ENCODE data around the gene HSF2. TPM values are rescaled to one million over a fixed set of nuclear protein-coding genes. Genes with fewer than 3 reads are reported as not detected.

Gene HSF2
- 10 to 100 TPM in 3 of 6 donors, 1 to 10 TPM in 3; 6.2 to 15.5 (median 11.1) TPM for polyA plus RNA-seq (ENCODE audit: low read depth in 6 of 6)

- ATAC-seq (ENCODE audit: low read depth in 2 of 2) (peak; percentile 97 to 98), DNase-seq (peak; percentile 92)
- Mint-ChIP-seq H3K4me3 (peak within 1 kb of the TSS; percentile 89 to 99 (median 98)), H3K36me3 (no peaks in the 10 kb centered on the region), H3K27ac (peak within 1 kb of the TSS; percentile 79 to 96 (median 88)), H3K9me3 (no peaks in the 10 kb centered on the region), H3K27me3 (no peaks in the 10 kb centered on the region), H3K4me1 (peaks cover 12 to 23% (median 15%) of the 10 kb centered on the region in 3 donors)
Measured at GRCh38 chr6:122399348-122400120, at the start of gene HSF2. Gene HSF2, plus strand, starts transcription at chr6:122399652. Its CDS starts 86 bp downstream, at chr6:122399738.

GRCh38 chr6:122352981-122353664 lies 46.3 kb upstream of the HSF2 start:
- H3K27me3 Mint-ChIP-seq: peaks cover 14 to 26% (median 18%) of the 10 kb centered on the region in 3 donors
- no peak for DNase-seq
- H3K4me3 Mint-ChIP-seq: no peak overlapping the region
- no peak for ATAC-seq (ENCODE audit: low read depth in 2 of 2)
- no peaks in the 10 kb centered on the region for H3K36me3 Mint-ChIP-seq
- H3K4me1 Mint-ChIP-seq: no peaks in the 10 kb centered on the region
- peaks cover 0 to 2% (median 0%) of the 10 kb centered on the region in 7 donors for H3K9me3 Mint-ChIP-seq
- H3K27ac Mint-ChIP-seq: no peak overlapping the region

GRCh38 chr6:122360809-122361208 lies 38.6 kb upstream of the HSF2 start:
- H3K27me3 Mint-ChIP-seq: peaks cover 0 to 14% (median 11%) of the 10 kb centered on the region in 3 donors
- no peak for DNase-seq
- H3K4me3 Mint-ChIP-seq: no peak overlapping the region
- H3K27ac Mint-ChIP-seq: no peak overlapping the region
- H3K36me3 Mint-ChIP-seq: no peaks in the 10 kb centered on the region
- ATAC-seq (ENCODE audit: low read depth in 2 of 2): no peak
- H3K9me3 Mint-ChIP-seq: no peaks in the 10 kb centered on the region
- no peaks in the 10 kb centered on the region for H3K4me1 Mint-ChIP-seq

- ATAC-seq (ENCODE audit: low read depth in 2 of 2) (no peak), DNase-seq (no peak)
- Mint-ChIP-seq H3K4me3 (no peak overlapping the region), H3K27ac (no peak overlapping the region), H3K36me3 (no peaks in the 10 kb centered on the region), H3K4me1 (no peaks in the 10 kb centered on the region), H3K27me3 (peaks cover 0 to 11% (median 10%) of the 10 kb centered on the region in 3 donors), H3K9me3 (no peaks in the 10 kb centered on the region)
Measured at GRCh38 chr6:122361314-122361979, 38.0 kb upstream of the HSF2 start.

- H3K27ac Mint-ChIP-seq: no peak overlapping the region
- ATAC-seq (ENCODE audit: low read depth in 2 of 2): no peak
- no peak for DNase-seq
- no peaks in the 10 kb centered on the region for H3K4me1 Mint-ChIP-seq
- H3K4me3 Mint-ChIP-seq: no peak overlapping the region
- no peaks in the 10 kb centered on the region for H3K36me3 Mint-ChIP-seq
- no peaks in the 10 kb centered on the region for H3K9me3 Mint-ChIP-seq
- peaks cover 0 to 9% (median 0%) of the 10 kb centered on the region in 3 donors for H3K27me3 Mint-ChIP-seq
Measured at GRCh38 chr6:122363769-122364483, 35.5 kb upstream of the HSF2 start.

- H3K4me3 Mint-ChIP-seq: no peak overlapping the region
- H3K36me3 Mint-ChIP-seq: no peaks in the 10 kb centered on the region
- no peak for ATAC-seq (ENCODE audit: low read depth in 2 of 2)
- H3K9me3 Mint-ChIP-seq: no peaks in the 10 kb centered on the region
- H3K27ac Mint-ChIP-seq: no peak overlapping the region
- H3K4me1 Mint-ChIP-seq: no peaks in the 10 kb centered on the region
- no peak for DNase-seq
- peaks cover 5 to 16% (median 7%) of the 10 kb centered on the region in 3 donors for H3K27me3 Mint-ChIP-seq
Measured at GRCh38 chr6:122365775-122366403, 33.6 kb upstream of the HSF2 start.

GRCh38 chr6:122367171-122367570 lies 32.3 kb upstream of the HSF2 start:
- Mint-ChIP-seq H3K9me3 (no peaks in the 10 kb centered on the region), H3K4me3 (no peak overlapping the region), H3K27me3 (peaks cover 5 to 16% (median 7%) of the 10 kb centered on the region in 3 donors), H3K4me1 (no peaks in the 10 kb centered on the region), H3K36me3 (no peaks in the 10 kb centered on the region), H3K27ac (no peak overlapping the region)
- no peak for DNase-seq
- ATAC-seq (ENCODE audit: low read depth in 2 of 2): no peak

GRCh38 chr6:122369536-122369935 lies 29.9 kb upstream of the HSF2 start:
- DNase-seq: no peak
- Mint-ChIP-seq H3K4me1 (no peaks in the 10 kb centered on the region), H3K4me3 (no peak overlapping the region), H3K27me3 (peaks cover 17 to 20% (median 17%) of the 10 kb centered on the region in 3 donors), H3K36me3 (no peaks in the 10 kb centered on the region), H3K9me3 (no peaks in the 10 kb centered on the region), H3K27ac (no peak overlapping the region)
- no peak for ATAC-seq (ENCODE audit: low read depth in 2 of 2)

- ATAC-seq (ENCODE audit: low read depth in 2 of 2): no peak
- no peak overlapping the region for H3K27ac Mint-ChIP-seq
- peaks cover 0 to 3% (median 0%) of the 10 kb centered on the region in 7 donors for H3K9me3 Mint-ChIP-seq
Measured at GRCh38 chr6:122372647-122373046, 26.8 kb upstream of the HSF2 start.

GRCh38 chr6:122374307-122374706 lies 25.1 kb upstream of the HSF2 start:
- no peak overlapping the region for H3K4me3 Mint-ChIP-seq
- H3K27ac Mint-ChIP-seq: no peak overlapping the region
- peaks cover 4 to 9% (median 4%) of the 10 kb centered on the region in 3 donors for H3K4me1 Mint-ChIP-seq

More at GRCh38 chr6:122372647-122373046, 26.8 kb upstream of the HSF2 start:
- Mint-ChIP-seq H3K36me3 (no peaks in the 10 kb centered on the region), H3K4me1 (peaks cover 4 to 9% (median 4%) of the 10 kb centered on the region in 3 donors), H3K4me3 (no peak overlapping the region), H3K27me3 (peaks cover 22 to 29% (median 25%) of the 10 kb centered on the region in 3 donors)
- no peak for DNase-seq

GRCh38 chr6:122376246-122376645 lies 23.2 kb upstream of the HSF2 start:
- H3K9me3 Mint-ChIP-seq: peaks cover 0 to 3% (median 0%) of the 10 kb centered on the region in 7 donors
- H3K27me3 Mint-ChIP-seq: peaks cover 16 to 33% (median 20%) of the 10 kb centered on the region in 3 donors
- peaks cover 4 to 9% (median 4%) of the 10 kb centered on the region in 3 donors for H3K4me1 Mint-ChIP-seq
- DNase-seq: no peak
- no peak overlapping the region for H3K27ac Mint-ChIP-seq
- no peak for ATAC-seq (ENCODE audit: low read depth in 2 of 2)
- no peaks in the 10 kb centered on the region for H3K36me3 Mint-ChIP-seq
- peak overlapping the region in 4 of 8 donors; percentile 2 to 30 (median 12) for H3K4me3 Mint-ChIP-seq

More at GRCh38 chr6:122374307-122374706, 25.1 kb upstream of the HSF2 start:
- ATAC-seq (ENCODE audit: low read depth in 2 of 2) (no peak), DNase-seq (no peak)
- Mint-ChIP-seq H3K9me3 (peaks cover 0 to 3% (median 0%) of the 10 kb centered on the region in 7 donors), H3K27me3 (peaks cover 13 to 29% (median 25%) of the 10 kb centered on the region in 3 donors), H3K36me3 (no peaks in the 10 kb centered on the region)

- H3K27me3 Mint-ChIP-seq: peaks cover 16 to 36% (median 18%) of the 10 kb centered on the region in 3 donors
- H3K4me1 Mint-ChIP-seq: peaks cover 1 to 2% (median 1%) of the 10 kb centered on the region in 3 donors
- ATAC-seq (ENCODE audit: low read depth in 2 of 2): peak; percentile 76 to 90
- no peak overlapping the region for H3K4me3 Mint-ChIP-seq
- peak overlapping the region in 1 of 6 donors; percentile 71 for H3K27ac Mint-ChIP-seq
- peaks cover 0 to 3% (median 0%) of the 10 kb centered on the region in 7 donors for H3K9me3 Mint-ChIP-seq
- peak; percentile 49 for DNase-seq
- H3K36me3 Mint-ChIP-seq: no peaks in the 10 kb centered on the region
Measured at GRCh38 chr6:122381494-122382265, 17.8 kb upstream of the HSF2 start.
